Spleen (tissue), 7 donors: ENCODE data around the gene SORCS2.

ENCODE experiments used
- CTCF ChIP-seq, 11 experiments: fragments of 200-600 bp in 7 of 11; fragments of 450-650 bp in 4 of 11; sonication (generic) in 4 of 11; IDR thresholded peaks in 8 of 11; conservative IDR thresholded peaks in 3 of 11; 1 replicate in 7 of 11; 2 replicates in 4 of 11; pipeline versions ENCODE4 v1.4.0 to v1.8.0; 2016 to 2021; ENCODE audit warnings: antibody characterized with exemption in 11 of 11, inconsistent platforms in 4 of 11, mild to moderate bottlenecking in 1 of 11
- POLR2A ChIP-seq, 3 donors: fragments of 450-650 bp; IDR thresholded peaks; one replicate each; pipeline ENCODE4 v1.5.1; 2017; ENCODE audit warnings: antibody characterized with exemption in 3 of 3, mild to moderate bottlenecking in 1 of 3
- POLR2AphosphoS5 ChIP-seq, 3 donors: sonication (generic); formaldehyde crosslinking; IDR thresholded peaks; one replicate each; pipeline ENCODE4 v1.5.1; 2017; ENCODE audit warnings: antibody characterized with exemption in 3 of 3
- donor health status: DM: no; HTN: no; CAD: no; lungs with moderate emphysema.
- donor health status: DM: no; HTN: no; CAD: no.
- donor health status: DM: no; HTN: no; CAD: no.

GRCh38 chr4:7539659-7540058, 347.3 kb downstream of the SORCS2 start:
- TF ChIP-seq CTCF (IDR thresholded peaks at IDR 0.05 in 8 of 11, conservative IDR thresholded peaks at IDR 0.05 in 3 of 11) (no peak), POLR2A (IDR thresholded peaks at IDR 0.05) (no peak), POLR2AphosphoS5 (IDR thresholded peaks at IDR 0.05) (no peak)
